Measurements from ENCODE around the gene MAD1L1. TPM values are rescaled to one million over a fixed set of nuclear protein-coding genes. Genes with fewer than 3 reads are reported as not detected.

MAD1L1 gene
- total RNA-seq, 1 donor from 2014 or later: 32.3 TPM

GRCh38 chr7:1889091-1889490 lies 343.7 kb downstream of the MAD1L1 start:
- no peak for TF ChIP-seq EZH2 (IDR thresholded peaks at IDR 0.05; ENCODE audit: insufficient read depth, low read length)
- TF ChIP-seq, protein P1, sequence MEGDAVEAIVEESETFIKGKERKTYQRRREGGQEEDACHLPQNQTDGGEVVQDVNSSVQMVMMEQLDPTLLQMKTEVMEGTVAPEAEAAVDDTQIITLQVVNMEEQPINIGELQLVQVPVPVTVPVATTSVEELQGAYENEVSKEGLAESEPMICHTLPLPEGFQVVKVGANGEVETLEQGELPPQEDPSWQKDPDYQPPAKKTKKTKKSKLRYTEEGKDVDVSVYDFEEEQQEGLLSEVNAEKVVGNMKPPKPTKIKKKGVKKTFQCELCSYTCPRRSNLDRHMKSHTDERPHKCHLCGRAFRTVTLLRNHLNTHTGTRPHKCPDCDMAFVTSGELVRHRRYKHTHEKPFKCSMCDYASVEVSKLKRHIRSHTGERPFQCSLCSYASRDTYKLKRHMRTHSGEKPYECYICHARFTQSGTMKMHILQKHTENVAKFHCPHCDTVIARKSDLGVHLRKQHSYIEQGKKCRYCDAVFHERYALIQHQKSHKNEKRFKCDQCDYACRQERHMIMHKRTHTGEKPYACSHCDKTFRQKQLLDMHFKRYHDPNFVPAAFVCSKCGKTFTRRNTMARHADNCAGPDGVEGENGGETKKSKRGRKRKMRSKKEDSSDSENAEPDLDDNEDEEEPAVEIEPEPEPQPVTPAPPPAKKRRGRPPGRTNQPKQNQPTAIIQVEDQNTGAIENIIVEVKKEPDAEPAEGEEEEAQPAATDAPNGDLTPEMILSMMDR (IDR thresholded peaks at IDR 0.05; ENCODE audit: insufficient read depth, low read depth, low read length): no peak
- no peak overlapping the region for H3K4me3 Mint-ChIP-seq (ENCODE audit: unreplicated experiment)
- FAIRE-seq (no peak), DNase-seq (ENCODE audit: low read depth) (no peak)
- peak overlapping the region; percentile 8 for H3K4me2 ChIP-seq (ENCODE audit: low read length)
- no peaks in the 10 kb centered on the region for H3K36me3 ChIP-seq (ENCODE audit: insufficient read depth, low read length)
- H3K27ac Mint-ChIP-seq (ENCODE audit: unreplicated experiment): no peak overlapping the region
- no peak overlapping the region for H3K4me3 ChIP-seq (ENCODE audit: insufficient read depth, low read depth, low read length)
- peaks cover 7% of the 10 kb centered on the region for H3K36me3 Mint-ChIP-seq (ENCODE audit: low read depth, unreplicated experiment)
- peaks cover 23% of the 10 kb centered on the region for H4K20me1 ChIP-seq (ENCODE audit: insufficient read depth, low read length)
- no peak overlapping the region for H2AFZ ChIP-seq (ENCODE audit: low read depth, low read length)
- H3K9me3 Mint-ChIP-seq (ENCODE audit: unreplicated experiment): no peaks in the 10 kb centered on the region
- H3K27me3 ChIP-seq (ENCODE audit: insufficient read depth, low read length): no peaks in the 10 kb centered on the region
- H3K27me3 Mint-ChIP-seq (ENCODE audit: low read depth, unreplicated experiment): no peaks in the 10 kb centered on the region
- peak overlapping the region; percentile 63 for H3K27ac ChIP-seq (ENCODE audit: low read depth, low read length)
- H3K79me2 ChIP-seq (ENCODE audit: insufficient read depth, low read length): no peaks in the 10 kb centered on the region
- peaks cover 13% of the 10 kb centered on the region for H3K4me1 ChIP-seq (ENCODE audit: insufficient read depth, low read length)
- H3K4me1 Mint-ChIP-seq (ENCODE audit: low read depth, unreplicated experiment): peaks cover 5% of the 10 kb centered on the region
- H3K9ac ChIP-seq (ENCODE audit: low read length): peak overlapping the region; percentile 20
- H3K9me3 ChIP-seq (ENCODE audit: insufficient read depth, low read depth, low read length): peaks cover 3% of the 10 kb centered on the region

DNA sequence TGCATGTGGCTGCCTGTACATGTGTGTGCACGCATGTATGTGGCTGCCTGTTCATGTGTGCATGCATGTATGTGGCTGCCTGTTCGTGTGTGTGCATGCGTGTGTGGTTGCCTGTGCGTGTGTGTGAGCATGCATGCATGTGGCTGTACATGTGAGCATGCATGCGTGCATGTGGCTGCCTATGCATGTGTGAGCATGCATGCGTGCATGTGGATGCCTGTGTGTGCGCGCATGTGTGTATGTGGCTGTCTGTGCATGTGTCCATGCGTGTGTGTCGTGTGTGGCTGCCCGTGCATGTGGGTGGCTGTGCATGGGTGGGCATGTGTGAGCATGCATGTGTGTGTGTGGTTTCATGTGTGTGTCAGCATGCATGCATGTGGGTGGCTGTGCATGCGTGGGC lies 344.3 kb downstream of the MAD1L1 start:
- H2AFZ ChIP-seq (ENCODE audit: low read depth, low read length): no peak overlapping the region
- DNase-seq (ENCODE audit: low read depth): no peak
- H4K20me1 ChIP-seq (ENCODE audit: insufficient read depth, low read length): peaks cover 27% of the 10 kb centered on the region
- peaks cover 3% of the 10 kb centered on the region for H3K9me3 ChIP-seq (ENCODE audit: insufficient read depth, low read depth, low read length)
- no peak overlapping the region for H3K4me2 ChIP-seq (ENCODE audit: low read length)
- H3K27me3 Mint-ChIP-seq (ENCODE audit: low read depth, unreplicated experiment): no peaks in the 10 kb centered on the region
- FAIRE-seq: no peak
- H3K36me3 Mint-ChIP-seq (ENCODE audit: low read depth, unreplicated experiment): peaks cover 7% of the 10 kb centered on the region
- H3K4me3 ChIP-seq (ENCODE audit: insufficient read depth, low read depth, low read length): no peak overlapping the region
- no peaks in the 10 kb centered on the region for H3K27me3 ChIP-seq (ENCODE audit: insufficient read depth, low read length)
- H3K9me3 Mint-ChIP-seq (ENCODE audit: unreplicated experiment): no peaks in the 10 kb centered on the region
- H3K27ac Mint-ChIP-seq (ENCODE audit: unreplicated experiment): no peak overlapping the region
- H3K4me1 Mint-ChIP-seq (ENCODE audit: low read depth, unreplicated experiment): peaks cover 7% of the 10 kb centered on the region
- H3K27ac ChIP-seq (ENCODE audit: low read depth, low read length): no peak overlapping the region
- TF ChIP-seq, protein P1 (IDR thresholded peaks at IDR 0.05; ENCODE audit: insufficient read depth, low read depth, low read length): no peak
- no peak for TF ChIP-seq EZH2 (IDR thresholded peaks at IDR 0.05; ENCODE audit: insufficient read depth, low read length)
- no peak overlapping the region for H3K4me3 Mint-ChIP-seq (ENCODE audit: unreplicated experiment)
- H3K36me3 ChIP-seq (ENCODE audit: insufficient read depth, low read length): no peaks in the 10 kb centered on the region
- H3K79me2 ChIP-seq (ENCODE audit: insufficient read depth, low read length): no peaks in the 10 kb centered on the region
- peaks cover 19% of the 10 kb centered on the region for H3K4me1 ChIP-seq (ENCODE audit: insufficient read depth, low read length)
- no peak overlapping the region for H3K9ac ChIP-seq (ENCODE audit: low read length)

DNA sequence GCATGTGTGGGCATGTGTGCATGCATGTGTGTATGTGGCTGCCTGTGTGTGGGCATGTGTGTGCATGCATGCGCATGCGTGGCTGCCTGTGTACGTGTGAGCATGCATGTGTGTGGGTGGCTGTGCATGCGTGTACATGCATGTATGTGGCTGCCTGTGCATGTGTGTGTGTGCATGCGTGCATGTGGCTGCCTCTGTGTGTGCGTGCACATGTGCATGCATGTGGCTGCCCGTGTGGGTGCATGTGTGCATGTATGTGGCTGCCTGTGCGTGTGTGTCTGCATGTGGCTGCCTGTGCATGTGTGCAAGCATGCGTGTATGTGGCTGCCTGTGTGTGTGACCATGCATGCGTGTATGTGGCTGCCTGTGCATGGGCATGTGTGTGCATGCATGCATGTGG lies 345.5 kb downstream of the MAD1L1 start:
- H3K27ac Mint-ChIP-seq (ENCODE audit: unreplicated experiment): no peak overlapping the region
- Histone ChIP-seq H3K27me3 (ENCODE audit: insufficient read depth, low read length) (no peaks in the 10 kb centered on the region), H4K20me1 (ENCODE audit: insufficient read depth, low read length) (peaks cover 37% of the 10 kb centered on the region), H3K4me1 (ENCODE audit: insufficient read depth, low read length) (peaks cover 30% of the 10 kb centered on the region), H3K36me3 (ENCODE audit: insufficient read depth, low read length) (no peaks in the 10 kb centered on the region), H3K4me2 (ENCODE audit: low read length) (no peak overlapping the region), H3K79me2 (ENCODE audit: insufficient read depth, low read length) (no peaks in the 10 kb centered on the region), H3K9ac (ENCODE audit: low read length) (no peak overlapping the region), H3K27ac (ENCODE audit: low read depth, low read length) (no peak overlapping the region), H3K9me3 (ENCODE audit: insufficient read depth, low read depth, low read length) (peaks cover 3% of the 10 kb centered on the region), H2AFZ (ENCODE audit: low read depth, low read length) (no peak overlapping the region), H3K4me3 (ENCODE audit: insufficient read depth, low read depth, low read length) (no peak overlapping the region)
- no peak overlapping the region for H3K4me3 Mint-ChIP-seq (ENCODE audit: unreplicated experiment)
- H3K36me3 Mint-ChIP-seq (ENCODE audit: low read depth, unreplicated experiment): peaks cover 7% of the 10 kb centered on the region
- FAIRE-seq: no peak
- TF ChIP-seq, protein P1 (IDR thresholded peaks at IDR 0.05; ENCODE audit: insufficient read depth, low read depth, low read length): no peak
- no peak for TF ChIP-seq EZH2 (IDR thresholded peaks at IDR 0.05; ENCODE audit: insufficient read depth, low read length)
- no peak for DNase-seq (ENCODE audit: low read depth)
- no peaks in the 10 kb centered on the region for H3K9me3 Mint-ChIP-seq (ENCODE audit: unreplicated experiment)
- peaks cover 14% of the 10 kb centered on the region for H3K4me1 Mint-ChIP-seq (ENCODE audit: low read depth, unreplicated experiment)
- H3K27me3 Mint-ChIP-seq (ENCODE audit: low read depth, unreplicated experiment): no peaks in the 10 kb centered on the region
